ENCODE data around the gene ZFY.

DNA sequence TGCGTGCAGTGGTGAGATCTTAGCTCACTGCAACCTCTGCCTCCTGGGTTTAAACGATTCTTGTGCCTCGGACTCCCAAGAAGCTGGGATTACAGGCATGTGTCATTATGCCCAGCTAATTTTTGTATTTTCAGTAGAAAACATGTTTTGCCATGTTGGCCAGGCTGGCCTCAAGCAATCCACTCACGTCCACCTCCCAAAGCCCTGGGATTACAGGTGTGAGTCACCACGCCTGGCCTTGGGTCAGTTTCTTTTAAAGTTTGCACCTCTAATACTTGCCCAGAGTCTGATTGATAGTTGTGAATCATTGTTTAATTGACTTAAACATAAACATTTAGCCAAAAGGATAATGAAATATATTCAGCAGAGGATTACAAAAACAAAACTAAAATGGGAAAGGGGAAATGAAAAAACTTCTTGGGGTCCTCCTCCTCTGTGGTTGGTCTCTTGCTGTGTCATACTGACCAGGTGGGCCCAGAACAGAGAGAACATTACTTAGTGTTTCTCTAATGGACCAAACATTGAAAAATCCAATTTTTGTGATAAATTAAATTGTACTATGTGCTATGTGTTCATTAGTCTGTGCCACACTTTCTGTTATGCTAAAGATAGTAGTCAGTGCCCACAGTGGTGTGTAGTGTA is 38.0 kb downstream of the ZFY start:
- TF ChIP-seq POLR2A (IDR thresholded peaks at IDR 0.05) = no peak
- TF ChIP-seq, protein P1, sequence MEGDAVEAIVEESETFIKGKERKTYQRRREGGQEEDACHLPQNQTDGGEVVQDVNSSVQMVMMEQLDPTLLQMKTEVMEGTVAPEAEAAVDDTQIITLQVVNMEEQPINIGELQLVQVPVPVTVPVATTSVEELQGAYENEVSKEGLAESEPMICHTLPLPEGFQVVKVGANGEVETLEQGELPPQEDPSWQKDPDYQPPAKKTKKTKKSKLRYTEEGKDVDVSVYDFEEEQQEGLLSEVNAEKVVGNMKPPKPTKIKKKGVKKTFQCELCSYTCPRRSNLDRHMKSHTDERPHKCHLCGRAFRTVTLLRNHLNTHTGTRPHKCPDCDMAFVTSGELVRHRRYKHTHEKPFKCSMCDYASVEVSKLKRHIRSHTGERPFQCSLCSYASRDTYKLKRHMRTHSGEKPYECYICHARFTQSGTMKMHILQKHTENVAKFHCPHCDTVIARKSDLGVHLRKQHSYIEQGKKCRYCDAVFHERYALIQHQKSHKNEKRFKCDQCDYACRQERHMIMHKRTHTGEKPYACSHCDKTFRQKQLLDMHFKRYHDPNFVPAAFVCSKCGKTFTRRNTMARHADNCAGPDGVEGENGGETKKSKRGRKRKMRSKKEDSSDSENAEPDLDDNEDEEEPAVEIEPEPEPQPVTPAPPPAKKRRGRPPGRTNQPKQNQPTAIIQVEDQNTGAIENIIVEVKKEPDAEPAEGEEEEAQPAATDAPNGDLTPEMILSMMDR (IDR thresholded peaks at IDR 0.05 in 8 of 11, conservative IDR thresholded peaks at IDR 0.05 in 3 of 11) = no peak
- no peak for TF ChIP-seq POLR2AphosphoS5 (IDR thresholded peaks at IDR 0.05)

Data from spleen (tissue), 7 donors.